HCT116 (cell line): Measurements from ENCODE around the gene SPSB1. TPM values are rescaled to one million over a fixed set of nuclear protein-coding genes. Genes with fewer than 3 reads are reported as not detected.

Experiments
- ATAC-seq: fragments of 200-7000 bp; cut with Tn5 transposase; 2 replicates; pipeline ENCODE4 v1.9.1; 2020; ENCODE audit warnings: mild to moderate bottlenecking, moderate library complexity
- BruUV-seq: library from RNA; stranded (reverse); fragments of 400-500 nt; replicated peaks from 2 replicates; lab custom pipeline; 2021; lab: Mats Ljungman, UMichigan
- CTCF ChIA-PET: fragments of 300-600 bp; sonication (Branson Sonifier 250); formaldehyde crosslinking; loops from one replicate; lab custom pipeline; 2021; ENCODE audit warnings: antibody characterized with exemption; lab: Charles Lee
- POLR2A ChIA-PET: fragments of 300-600, 350-600 bp; sonication (Branson Sonifier 250); formaldehyde crosslinking; loops from one replicate; lab custom pipeline; 2021; ENCODE audit warnings: antibody characterized with exemption; lab: Charles Lee
- RAD21 ChIA-PET, 2 experiments: fragments of 300-600 bp; sonication (Branson Sonifier 250); formaldehyde crosslinking; loops; one replicate each; lab custom pipeline; 2023; ENCODE audit warnings: low total read pairs in 2 of 2; ENCODE audit not compliant: uncharacterized antibody in 2 of 2, unreplicated experiment in 2 of 2, low non-redundant PET in 1 of 2; lab: Charles Lee
- DNase-seq: peaks from one replicate; pipeline ENCODE4 v3.0.0-alpha.2; 2010; ENCODE audit warnings: low read depth, low spot score
- H2AFZ ChIP-seq: fragments of 200-600 bp; shearing (Covaris generic), sonication (generic); 2 replicates; pipeline ENCODE4 v1.6.1; 2017; ENCODE audit warnings: low read depth, mixed run types, mixed read lengths, antibody characterized with exemption, low read length; ENCODE audit not compliant: poor library complexity, severe bottlenecking
- H3K27ac ChIP-seq: 2 replicates; pipeline ENCODE4 v1.5.1; 2012; ENCODE audit warnings: low read depth, low read length
- H3K27me3 ChIP-seq: fragments of 200-600 bp; sonication (generic); 2 replicates; pipeline ENCODE4 v1.6.1; 2016; ENCODE audit warnings: mixed run types, low read length, mixed read lengths; ENCODE audit not compliant: insufficient read depth
- H3K36me3 ChIP-seq, 2 experiments: fragments of 200-500 bp in 1 of 2; fragments of 200-600 bp in 1 of 2; sonication (Bioruptor generic) in 1 of 2; sonication (generic) in 1 of 2; 2 replicates each; pipeline versions ENCODE4 v1.5.1 to v1.6.1; 2014 to 2016; ENCODE audit warnings: low read length in 2 of 2, inconsistent platforms in 1 of 2, mixed read lengths in 1 of 2, mixed run types in 1 of 2; ENCODE audit not compliant: insufficient read depth in 2 of 2, control insufficient read depth in 1 of 2
- H3K4me1 ChIP-seq, 2 experiments: fragments of 200-600 bp in 1 of 2; sonication (generic) in 1 of 2; 2 replicates each; pipeline versions ENCODE4 v1.5.1 to v1.6.1; 2012 to 2017; ENCODE audit warnings: low read length in 2 of 2, inconsistent platforms in 1 of 2, mild to moderate bottlenecking in 1 of 2, mixed read lengths in 1 of 2, mixed run types in 1 of 2, moderate library complexity in 1 of 2; ENCODE audit not compliant: insufficient read depth in 2 of 2, control insufficient read depth in 1 of 2
- H3K4me2 ChIP-seq: fragments of 200-600 bp; sonication (generic); 2 replicates; pipeline ENCODE4 v1.6.1; 2017; ENCODE audit warnings: mixed run types, low read length, mixed read lengths
- H3K4me3 ChIP-seq, 2 experiments: fragments of 200-600 bp in 1 of 2; sonication (generic) in 1 of 2; replicated peaks in 1 of 2; 2 replicates each; pipeline ENCODE4 v1.5.1; 2011 to 2016; ENCODE audit warnings: low read length in 2 of 2, control low read depth in 1 of 2, low read depth in 1 of 2, mild to moderate bottlenecking in 1 of 2, mixed read lengths in 1 of 2, mixed run types in 1 of 2
- H3K79me2 ChIP-seq: fragments of 200-600 bp; sonication (generic); 2 replicates; pipeline ENCODE4 v1.6.1; 2017; ENCODE audit warnings: mild to moderate bottlenecking, mixed run types, low read length, moderate library complexity, mixed read lengths; ENCODE audit not compliant: insufficient read depth
- H3K9ac ChIP-seq: fragments of 200-600 bp; sonication (generic); 2 replicates; pipeline ENCODE4 v1.6.1; 2016; ENCODE audit warnings: low read length, mixed read lengths
- H3K9me2 ChIP-seq: fragments of 200-600 bp; sonication (generic), shearing (Covaris generic); 2 replicates; pipeline ENCODE4 v1.6.1; 2017; ENCODE audit warnings: mixed run types, mild to moderate bottlenecking, moderate library complexity; ENCODE audit not compliant: insufficient read depth
- H3K9me3 ChIP-seq, 2 experiments: fragments of 200-500 bp in 1 of 2; fragments of 200-600 bp in 1 of 2; sonication (Bioruptor generic) in 1 of 2; sonication (generic) in 1 of 2; 2 replicates each; pipeline ENCODE4 v1.6.1; 2014 to 2017; ENCODE audit warnings: low read length in 2 of 2, mixed read lengths in 2 of 2, inconsistent platforms in 1 of 2, low read depth in 1 of 2, mild to moderate bottlenecking in 1 of 2, mixed run types in 1 of 2, moderate library complexity in 1 of 2; ENCODE audit not compliant: control insufficient read depth in 1 of 2, insufficient read depth in 1 of 2
- H4K20me1 ChIP-seq: fragments of 200-600 bp; sonication (generic), shearing (Covaris generic); 2 replicates; pipeline ENCODE4 v1.6.1; 2017; ENCODE audit warnings: mixed run types, mild to moderate bottlenecking, moderate library complexity; ENCODE audit not compliant: insufficient read depth
- CBX3 ChIP-seq: IDR thresholded peaks from 2 replicates; pipeline ENCODE4 v1.6.1; 2012; ENCODE audit warnings: low read depth
- CEBPB ChIP-seq: IDR thresholded peaks from 2 replicates; pipeline ENCODE4 v1.6.1; 2012; ENCODE audit warnings: low read depth
- CTCF ChIP-seq, 3 experiments: fragments of 200-600 bp in 1 of 3; sonication (generic) in 1 of 3; IDR thresholded peaks in 2 of 3; conservative IDR thresholded peaks in 1 of 3; 2 replicates each; pipeline ENCODE4 v1.5.1; 2012 to 2017; ENCODE audit warnings: low read depth in 2 of 3, low read length in 2 of 3, antibody characterized with exemption in 1 of 3, borderline replicate concordance in 1 of 3, control low read depth in 1 of 3, mild to moderate bottlenecking in 1 of 3, mixed read lengths in 1 of 3, mixed run types in 1 of 3, moderate library complexity in 1 of 3; ENCODE audit not compliant: insufficient read depth in 1 of 3
- ELF1 ChIP-seq: IDR thresholded peaks from 2 replicates; pipeline ENCODE4 v1.6.1; 2012; ENCODE audit warnings: low read depth, borderline replicate concordance
- EZH2 ChIP-seq: fragments of 200-600 bp; sonication (generic); IDR thresholded peaks from 2 replicates; pipeline ENCODE4 v1.6.1; 2017; ENCODE audit warnings: antibody characterized with exemption, mixed run types
- EZH2phosphoT487 ChIP-seq: fragments of 200-600 bp; IDR thresholded peaks from 2 replicates; pipeline ENCODE4 v1.6.1; 2018; ENCODE audit warnings: antibody characterized with exemption, borderline replicate concordance
- FOSL1 ChIP-seq: IDR thresholded peaks from 2 replicates; pipeline ENCODE4 v1.6.1; 2012; ENCODE audit warnings: low read depth
- JUND ChIP-seq: IDR thresholded peaks from 2 replicates; pipeline ENCODE4 v1.6.1; 2012
- MAX ChIP-seq: IDR thresholded peaks from 2 replicates; pipeline ENCODE4 v1.6.1; 2012
- POLR2A ChIP-seq: IDR thresholded peaks from 2 replicates; pipeline ENCODE4 v1.7.0; 2011; ENCODE audit warnings: borderline replicate concordance; ENCODE audit not compliant: insufficient read depth, insufficient read length; ENCODE audit errors: extremely low read depth
- SIN3A ChIP-seq: IDR thresholded peaks from 2 replicates; pipeline ENCODE4 v1.6.1; 2012; ENCODE audit warnings: low read depth
- YY1 ChIP-seq: IDR thresholded peaks from 2 replicates; pipeline ENCODE4 v1.6.1; 2011; ENCODE audit warnings: low read length, low read depth, moderate library complexity, mild to moderate bottlenecking; ENCODE audit not compliant: insufficient replicate concordance; ENCODE audit errors: extremely low read depth
- intact Hi-C: fragments of 100-400 bp; cut with micrococcal nuclease; formaldehyde crosslinking; loops from 2 replicates; pipeline ENCODE4 v1.10.0; 2022
- total RNA-seq: library from RNA; stranded (reverse); gene quantifications from one replicate; pipeline ENCODE4 v1.2.1, GENCODE V29; 2021; ENCODE audit not compliant: unreplicated experiment

The SPSB1 gene
- total RNA-seq, 1 experiment from 2014 or later = 10.8 TPM

GRCh38 chr1:9399510-9400424 is 107.1 kb downstream of the SPSB1 start:
- CTCF ChIA-PET = interaction anchor here (0.6 to 0.9 kb wide), 2 partner anchors 11 to 109 kb away, joined by 3 to 5 read pairs; no protein-coding TSS in a partner anchor
- peak overlapping the region; percentile 46; the same call in 1 of the 2 replicates for H3K27ac ChIP-seq
- H3K4me1 ChIP-seq = peaks cover 15 to 38% of the 10 kb centered on the region in 2 experiments; a peak in 3 of 4 replicates
- ATAC-seq (no peak), DNase-seq (no peak)
- H3K79me2 ChIP-seq = no peaks in the 10 kb centered on the region
- intact Hi-C loops = no loop called here
- H3K9me2 ChIP-seq = no peaks in the 10 kb centered on the region
- RAD21 ChIA-PET = interaction anchor here in 1 of 2 experiments (1.4 kb wide), 1 partner anchor 13 kb away, joined by 4 read pairs; no protein-coding TSS in a partner anchor
- H4K20me1 ChIP-seq = no peaks in the 10 kb centered on the region
- H2AFZ ChIP-seq = no peak overlapping the region
- H3K4me2 ChIP-seq = peak overlapping the region; percentile 56
- H3K36me3 ChIP-seq = no peaks in the 10 kb centered on the region
- H3K9ac ChIP-seq = no peak overlapping the region
- no peaks in the 10 kb centered on the region for H3K27me3 ChIP-seq
- H3K9me3 ChIP-seq = no peaks in the 10 kb centered on the region
- POLR2A ChIA-PET = interaction anchor here (0.8 kb wide), 2 partner anchors 9 to 11 kb away, joined by 3 to 4 read pairs; no protein-coding TSS in a partner anchor
- no peak for TF ChIP-seq CBX3
- TF ChIP-seq CTCF (IDR thresholded peaks at IDR 0.05 in 2 of 3, conservative IDR thresholded peaks at IDR 0.05 in 1 of 3; ENCODE audit: borderline replicate concordance in 1 of 3, insufficient read depth in 1 of 3, low read depth in 2 of 3, low read length in 2 of 3) = no peak
- no peak for TF ChIP-seq EZH2phosphoT487
- no peak for TF ChIP-seq JUND
- no peak for TF ChIP-seq SIN3A
- TF ChIP-seq FOSL1 = no peak
- TF ChIP-seq ELF1 = no peak
- no peak for TF ChIP-seq EZH2
- no peak for TF ChIP-seq POLR2A
- TF ChIP-seq YY1 = no peak
- TF ChIP-seq CEBPB = no peak
- TF ChIP-seq MAX = no peak
- H3K4me3 ChIP-seq = no peak overlapping the region
- no TSS peak for BruUV-seq
